NCI-H1436 treated with DMSO at 0.1 percent for 48 hours (cell line): Measurements from ENCODE around the gene ATP6V1A.
"Not testable (repeated sequence)": the region's sequence is repeated elsewhere in the genome, so short reads cannot be mapped to it uniquely, and the experiment has no call there.

Source experiments
- DNase-seq: peaks from one replicate; lab custom pipeline; 2025; lab: John Stamatoyannopoulos, UW

Gene ATP6V1A

GRCh38 chr3:113828600-113828999 lies 81.8 kb downstream of the ATP6V1A start:
- no peak for DNase-seq

DNA sequence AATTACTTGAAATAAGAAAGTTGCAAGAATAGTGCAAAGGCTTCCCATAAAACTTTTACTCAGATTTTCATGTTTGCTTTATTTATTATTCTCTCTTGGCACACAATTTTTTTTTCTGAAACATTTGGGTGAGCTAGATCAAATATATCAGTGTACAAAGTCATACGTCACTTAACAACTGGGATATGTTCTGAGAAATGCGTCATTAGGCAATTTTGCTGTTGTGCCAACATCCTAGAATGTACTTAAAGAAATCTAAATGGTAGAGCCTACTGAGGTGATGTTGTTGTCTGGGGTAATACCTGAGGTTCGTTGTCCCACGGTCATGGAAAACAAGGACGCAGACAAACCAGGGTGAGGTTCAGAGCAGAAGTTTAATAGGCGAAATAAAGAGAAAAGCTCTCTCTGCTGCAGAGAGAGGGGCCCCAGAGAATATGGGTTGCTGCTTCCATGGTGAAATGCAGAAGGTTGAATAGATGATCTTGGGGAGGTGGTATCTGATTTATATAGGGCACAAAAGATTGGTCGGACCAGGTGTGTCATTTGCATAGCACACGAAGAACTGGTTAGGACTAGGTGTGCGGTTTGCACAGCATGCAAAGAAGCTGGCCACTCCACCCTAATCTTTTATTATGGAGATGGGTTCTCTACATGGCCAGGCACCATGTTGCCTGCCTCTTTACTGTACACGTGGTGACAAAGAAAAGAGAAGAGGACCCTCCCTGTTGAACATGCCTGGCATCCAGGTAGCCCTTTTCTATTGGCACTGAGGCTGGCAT lies 82.9 kb downstream of the ATP6V1A start:
- no peak for DNase-seq

GRCh38 chr3:113831103-113831355 lies 84.2 kb downstream of the ATP6V1A start:
- DNase-seq, result no peak

- no peak for DNase-seq
Measured at GRCh38 chr3:113832477-113833164, 85.8 kb downstream of the ATP6V1A start.

GRCh38 chr3:113834983-113835382 lies 88.1 kb downstream of the ATP6V1A start:
- no peak for DNase-seq

GRCh38 chr3:113838631-113839209 lies 91.9 kb downstream of the ATP6V1A start, which contains the start of gene GRAMD1C:
Gene GRAMD1C (plus strand): TSS chr3:113838788. CDS start chr3:113838910, 122 bp downstream.
- DNase-seq, result peak; percentile 71

DNA sequence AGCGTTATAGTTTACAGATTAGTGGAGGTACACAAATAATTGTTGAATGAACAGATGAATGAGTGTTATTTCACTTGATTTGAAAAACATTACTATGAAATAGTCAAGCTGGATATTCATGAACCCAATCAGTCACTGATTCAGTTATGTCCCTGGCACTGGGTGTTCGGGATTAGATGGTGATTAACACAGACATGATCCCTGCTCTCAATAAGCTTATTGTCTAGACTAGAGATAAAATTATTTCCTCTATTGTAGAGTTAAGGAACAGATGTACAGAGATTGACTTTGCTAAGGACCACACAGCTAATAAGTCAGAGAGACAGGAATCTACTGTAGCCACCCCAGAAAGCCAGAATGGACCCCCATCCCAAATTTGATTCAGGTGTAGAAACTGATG lies 92.7 kb downstream of the ATP6V1A start:
- DNase-seq, result no peak

- DNase-seq, result no peak
Measured at GRCh38 chr3:113844622-113845222, 97.9 kb downstream of the ATP6V1A start.

DNA sequence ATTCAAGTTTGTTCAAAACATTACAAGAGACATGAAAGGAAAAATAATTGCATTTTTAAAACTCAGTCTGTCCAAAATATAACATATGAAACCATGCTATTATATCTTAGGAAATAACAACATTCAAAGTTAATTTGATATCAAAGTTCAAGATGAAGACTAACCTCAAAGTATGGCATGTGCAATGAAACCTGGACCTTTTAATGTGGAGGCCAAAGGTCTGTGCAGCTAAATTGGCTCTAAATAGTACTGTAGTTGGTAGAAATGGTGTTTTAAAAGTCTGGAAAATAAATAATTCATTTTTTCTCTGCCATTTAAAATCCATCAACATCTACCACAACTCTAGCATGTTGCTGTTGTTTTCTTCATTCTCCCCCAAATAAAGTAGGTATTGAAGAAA lies 100.4 kb downstream of the ATP6V1A start:
- DNase-seq, result no peak

- no peak for DNase-seq
Measured at GRCh38 chr3:113847664-113848461, 101.0 kb downstream of the ATP6V1A start.

DNA sequence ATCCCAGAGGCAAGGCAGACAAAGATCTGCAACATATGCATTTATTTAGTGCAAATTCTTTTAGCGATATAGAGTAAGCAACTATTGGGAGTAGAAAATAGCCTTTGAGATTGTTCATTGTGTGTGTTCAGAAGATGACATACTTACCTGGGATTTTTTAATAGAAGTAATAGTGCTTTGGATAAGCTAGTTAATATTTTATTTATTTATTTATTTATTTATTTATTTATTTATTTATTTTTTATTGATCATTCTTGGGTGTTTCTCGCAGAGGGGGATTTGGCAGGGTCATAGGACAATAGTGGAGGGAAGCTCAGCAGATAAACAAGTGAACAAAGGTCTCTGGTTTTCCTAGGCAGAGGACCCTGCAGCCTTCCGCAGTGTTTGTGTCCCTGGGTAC lies 102.2 kb downstream of the ATP6V1A start:
- not testable (repeated sequence) for DNase-seq

DNA sequence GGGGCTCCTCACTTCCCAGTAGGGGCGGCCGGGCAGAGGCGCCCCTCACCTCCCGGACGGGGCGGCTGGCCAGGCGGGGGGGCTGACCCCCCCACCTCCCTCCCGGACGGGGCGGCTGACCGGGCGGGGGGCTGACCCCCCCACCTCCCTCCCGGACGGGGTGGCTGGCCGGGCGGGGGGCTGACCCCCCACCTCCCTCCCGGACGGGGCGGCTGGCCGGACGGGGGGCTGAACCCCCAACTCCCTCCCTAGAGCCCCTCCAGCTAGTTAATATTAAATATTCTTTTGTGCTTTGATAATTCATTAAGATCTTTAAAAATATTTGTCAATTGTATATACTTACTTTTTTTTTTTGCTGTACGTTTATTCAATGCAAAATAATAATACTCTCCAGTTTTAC lies 103.0 kb downstream of the ATP6V1A start:
- not testable (repeated sequence) for DNase-seq

DNA sequence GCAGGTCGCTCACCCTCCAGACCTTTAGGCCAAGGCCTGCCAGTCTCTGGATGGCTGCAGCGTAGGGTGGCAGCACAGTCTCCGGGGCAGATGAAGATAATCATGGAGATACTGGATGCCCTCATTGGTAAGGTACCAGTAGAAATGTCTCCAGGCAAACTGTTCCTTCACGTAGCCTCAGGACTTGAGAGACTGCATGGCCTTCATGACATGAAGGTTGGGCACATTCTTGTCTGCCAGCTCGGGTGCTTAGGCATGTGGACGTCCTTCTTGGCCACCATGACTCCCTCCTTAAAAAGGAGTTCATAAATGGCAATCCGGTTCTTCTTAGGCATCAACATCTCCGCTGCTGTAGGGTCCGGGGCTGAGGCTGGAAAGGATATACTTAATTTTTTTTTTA lies 103.6 kb downstream of the ATP6V1A start:
- not testable (repeated sequence) for DNase-seq

GRCh38 chr3:113852506-113852905 lies 105.7 kb downstream of the ATP6V1A start:
- DNase-seq, result no peak
